K562 treated with DMSO at 1 percent for 12 hours (cell line): ENCODE measurements around the gene TLR10. TPM values are rescaled to one million over a fixed set of nuclear protein-coding genes. Genes with fewer than 3 reads are reported as not detected.

Experiments used
- total RNA-seq: library from RNA; unstranded; fragments of 300-600 nt; gene quantifications from 2 replicates; pipeline ENCODE4 v1.2.3, GENCODE V29; 2022; ENCODE audit not compliant: insufficient read depth

TLR10 gene
- total RNA-seq: not detected in 2 replicates

GRCh38 chr4:38782452-38783108 lies at the start of gene TLR10:
Gene TLR10 (minus strand): TSS chr4:38782990. CDS start chr4:38775590, 7,400 bp downstream.

GRCh38 chr4:38804654-38805295 lies 22.0 kb upstream of the TLR10 start, which contains the start of gene TLR1:
Gene TLR1 (minus strand): TSS chr4:38804791. CDS start chr4:38798831, 5,960 bp downstream.

Other genes starting within 250 kb of the TLR10 start
- gene KLF3, start 118.8 kb downstream of the TLR10 start, total RNA-seq: 6.3 and 24.2 TPM in 2 replicates
- gene TLR1, start 21.8 kb upstream of the TLR10 start, total RNA-seq: 0.77 TPM in 1 of 2 replicates, not detected in the other
- 0.33 and 1.2 TPM in 2 replicates for gene TLR6, start 73.8 kb upstream of the TLR10 start, total RNA-seq
- gene FAM114A1, start 84.8 kb upstream of the TLR10 start, total RNA-seq: 3.6 and 12.4 TPM in 2 replicates
- 5.3 and 5.7 TPM in 2 replicates for gene TMEM156, start 249.4 kb upstream of the TLR10 start, total RNA-seq